H9 (cell line): ENCODE data around the gene TNMD. TPM values are rescaled to one million over a fixed set of nuclear protein-coding genes. Genes with fewer than 3 reads are reported as not detected.

ENCODE experiments used
- DNase-seq: peaks from one replicate; pipeline ENCODE4 v3.0.0-alpha.2; 2017
- H2AFZ ChIP-seq: one replicate; pipeline ENCODE4 v1.6.1; 2013; ENCODE audit warnings: mild to moderate bottlenecking, low read length, control low read depth, moderate library complexity
- H2AK5ac ChIP-seq: 2 replicates; pipeline ENCODE4 v1.6.1; 2013; ENCODE audit warnings: low read length, control low read depth, mixed read lengths; ENCODE audit not compliant: insufficient read length
- H2BK120ac ChIP-seq: one replicate; pipeline ENCODE4 v1.6.1; 2013; ENCODE audit warnings: low read depth, mild to moderate bottlenecking, low read length, control low read depth, inconsistent platforms; ENCODE audit not compliant: poor library complexity, severe bottlenecking
- H2BK12ac ChIP-seq: 2 replicates; pipeline ENCODE4 v1.6.1; 2013; ENCODE audit warnings: low read length, control low read depth, mixed read lengths, low read depth; ENCODE audit not compliant: insufficient read length
- H2BK15ac ChIP-seq: 2 replicates; pipeline ENCODE4 v1.6.1; 2013; ENCODE audit warnings: low read depth, low read length, control low read depth
- H2BK20ac ChIP-seq: one replicate; pipeline ENCODE4 v1.6.1; 2013; ENCODE audit warnings: low read depth, mild to moderate bottlenecking, low read length, control low read depth, inconsistent platforms; ENCODE audit not compliant: poor library complexity, severe bottlenecking
- H2BK5ac ChIP-seq: 2 replicates; pipeline ENCODE4 v1.6.1; 2013; ENCODE audit warnings: low read length, control low read depth, mixed read lengths; ENCODE audit not compliant: insufficient read length
- H3K14ac ChIP-seq: 2 replicates; pipeline ENCODE4 v1.6.1; 2013; ENCODE audit warnings: low read length, control low read depth; ENCODE audit not compliant: insufficient read depth
- H3K18ac ChIP-seq: 2 replicates; pipeline ENCODE4 v1.6.1; 2013; ENCODE audit warnings: low read depth, mild to moderate bottlenecking, mixed read lengths, low read length, control low read depth; ENCODE audit not compliant: insufficient read length
- H3K23ac ChIP-seq: 2 replicates; pipeline ENCODE4 v1.6.1; 2013; ENCODE audit warnings: low read length, control low read depth, mixed read lengths, low read depth; ENCODE audit not compliant: insufficient read length
- H3K23me2 ChIP-seq: 2 replicates; pipeline ENCODE4 v1.6.1; 2013; ENCODE audit warnings: low read depth, mild to moderate bottlenecking, mixed read lengths, low read length, control low read depth; ENCODE audit not compliant: insufficient read length, poor library complexity, severe bottlenecking
- H3K27ac ChIP-seq: 2 replicates; pipeline ENCODE4 v1.5.1; 2013; ENCODE audit warnings: low read length, control low read depth, mixed read lengths, low read depth; ENCODE audit not compliant: insufficient read length
- H3K27me3 ChIP-seq: 2 replicates; pipeline ENCODE4 v1.6.1; 2013; ENCODE audit warnings: low read length, control low read depth, inconsistent platforms; ENCODE audit not compliant: insufficient read depth
- H3K4ac ChIP-seq: 2 replicates; pipeline ENCODE4 v1.6.1; 2013; ENCODE audit warnings: low read depth, mild to moderate bottlenecking, control low read depth, inconsistent platforms, low read length, moderate library complexity
- H3K4me1 ChIP-seq: 2 replicates; pipeline ENCODE4 v1.6.1; 2013; ENCODE audit warnings: low read length, control low read depth, inconsistent platforms; ENCODE audit not compliant: insufficient read depth
- H3K4me2 ChIP-seq: 2 replicates; pipeline ENCODE4 v1.6.1; 2013; ENCODE audit warnings: low read length, control low read depth, mixed read lengths; ENCODE audit not compliant: insufficient read length, insufficient read depth
- H3K56ac ChIP-seq: 2 replicates; pipeline ENCODE4 v1.6.1; 2013; ENCODE audit warnings: low read depth, mild to moderate bottlenecking, mixed read lengths, low read length, control low read depth; ENCODE audit not compliant: insufficient read length
- H3K79me1 ChIP-seq: 2 replicates; pipeline ENCODE4 v1.6.1; 2013; ENCODE audit warnings: low read depth, mild to moderate bottlenecking, moderate library complexity, low read length, control low read depth, inconsistent platforms; ENCODE audit not compliant: insufficient read depth, poor library complexity, severe bottlenecking
- H3K79me2 ChIP-seq: 2 replicates; pipeline ENCODE4 v1.6.1; 2013; ENCODE audit warnings: low read length, control low read depth, inconsistent platforms; ENCODE audit not compliant: insufficient read depth
- H3K9ac ChIP-seq: 2 replicates; pipeline ENCODE4 v1.6.1; 2013; ENCODE audit warnings: low read length, control low read depth, mixed read lengths; ENCODE audit not compliant: insufficient read length; ENCODE audit errors: extremely low read depth
- H3K9me3 ChIP-seq: one replicate; pipeline ENCODE4 v1.6.1; 2013; ENCODE audit warnings: low read depth, low read length, inconsistent platforms; ENCODE audit not compliant: control insufficient read depth
- H3T11ph ChIP-seq: one replicate; pipeline ENCODE4 v1.6.1; 2013; ENCODE audit warnings: mild to moderate bottlenecking, low read length, control low read depth, inconsistent platforms
- H4K20me1 ChIP-seq: one replicate; pipeline ENCODE4 v1.6.1; 2013; ENCODE audit not compliant: control insufficient read depth, insufficient read length, insufficient read depth
- H4K5ac ChIP-seq: 2 replicates; pipeline ENCODE4 v1.6.1; 2013; ENCODE audit warnings: low read depth, mild to moderate bottlenecking, mixed read lengths, low read length, control low read depth; ENCODE audit not compliant: insufficient read length
- H4K8ac ChIP-seq: replicated peaks from 2 replicates; pipeline ENCODE4 v1.6.1; 2013; ENCODE audit warnings: low read length, control low read depth, mixed read lengths, low read depth; ENCODE audit not compliant: insufficient read length
- H4K91ac ChIP-seq: 2 replicates; pipeline ENCODE4 v1.6.1; 2013; ENCODE audit warnings: low read depth, mild to moderate bottlenecking, moderate library complexity, mixed read lengths, low read length, control low read depth; ENCODE audit not compliant: insufficient read length
- H3K27ac Mint-ChIP-seq, 3 experiments: 2 replicates in 2 of 3; 3 replicates in 1 of 3; pipeline ENCODE4 v1.8.0; 2020 to 2021; ENCODE audit warnings: mixed read lengths in 3 of 3, mild to moderate bottlenecking in 1 of 3, moderate library complexity in 1 of 3
- H3K27me3 Mint-ChIP-seq: 2 replicates; pipeline ENCODE4 v1.8.0; 2021; ENCODE audit warnings: low read depth, mild to moderate bottlenecking, moderate library complexity, mixed read lengths
- H3K36me3 Mint-ChIP-seq, 3 experiments: 2 replicates in 2 of 3; 3 replicates in 1 of 3; pipeline ENCODE4 v1.8.0; 2020 to 2021; ENCODE audit warnings: low read depth in 3 of 3, mixed read lengths in 3 of 3; ENCODE audit not compliant: insufficient read depth in 1 of 3
- H3K4me1 Mint-ChIP-seq, 2 experiments: 2 replicates each; pipeline ENCODE4 v1.8.0; 2020; ENCODE audit warnings: mixed read lengths in 2 of 2
- H3K4me3 Mint-ChIP-seq, 2 experiments: 2 replicates in 1 of 2; 3 replicates in 1 of 2; pipeline ENCODE4 v1.8.0; 2020 to 2021; ENCODE audit warnings: mild to moderate bottlenecking in 2 of 2, mixed read lengths in 2 of 2, moderate library complexity in 1 of 2
- H3K9me3 Mint-ChIP-seq, 2 experiments: 2 replicates in 1 of 2; 3 replicates in 1 of 2; pipeline ENCODE4 v1.8.0; 2020; ENCODE audit warnings: mild to moderate bottlenecking in 2 of 2, mixed read lengths in 2 of 2, moderate library complexity in 1 of 2
- CTCF ChIP-seq: fragments of 200-600 bp; sonication (generic); conservative IDR thresholded peaks from 3 replicates; pipeline ENCODE4 v1.8.0; 2021; ENCODE audit warnings: antibody characterized with exemption, mild to moderate bottlenecking
- WGBS: extraction: QIAGEN DNeasy Blood & Tissue Kit; methylation state at CpG from one replicate; pipeline ENCODE4 v1.1.7; 2013; ENCODE audit warnings: missing lambda C conversion rate, low lambda C conversion rate, mixed read lengths; ENCODE audit not compliant: insufficient read length; ENCODE audit errors: extremely low coverage; 5-methylcytosine and 5-hydroxymethylcytosine counted together
- total RNA-seq: library from RNA; stranded (reverse); gene quantifications from 2 replicates; pipeline ENCODE4 v1.2.1, GENCODE V29; 2021

The TNMD gene
- total RNA-seq, 1 experiment from 2014 or later = 1.7 TPM

DNA sequence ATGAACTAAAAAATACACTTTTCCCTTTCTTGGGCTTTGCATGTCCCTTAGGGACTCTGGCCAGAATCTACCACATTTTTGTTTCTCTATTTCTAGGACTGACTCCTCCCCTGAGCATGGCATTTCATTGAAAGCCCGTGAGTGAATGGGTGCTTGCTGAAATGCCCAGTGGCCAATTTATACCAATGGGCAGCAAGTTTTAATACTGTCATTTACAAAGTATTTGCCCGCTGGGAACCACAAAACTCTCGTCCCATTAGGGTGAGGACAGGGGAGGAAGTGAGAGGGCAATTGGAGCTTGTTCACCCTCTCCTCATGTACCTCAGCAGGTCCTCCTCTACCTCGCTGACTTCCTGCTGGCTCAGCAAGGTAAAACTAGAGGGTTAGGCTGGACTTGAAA is 60.4 kb downstream of the TNMD start:
- H3K9me3 ChIP-seq = peaks cover 4% of the 10 kb centered on the region
- no peak overlapping the region for H3T11ph ChIP-seq
- DNase-seq = no peak
- H3K18ac ChIP-seq = no peak overlapping the region
- H3K23ac ChIP-seq = no peak overlapping the region
- no peak overlapping the region for H4K5ac ChIP-seq
- H4K8ac ChIP-seq = no peak overlapping the region
- H3K4ac ChIP-seq = no peak overlapping the region
- H3K4me3 Mint-ChIP-seq = no peak overlapping the region
- peaks cover 3% of the 10 kb centered on the region; the same call in 1 of the 2 replicates for H3K4me1 ChIP-seq
- no peak overlapping the region for H4K91ac ChIP-seq
- H3K14ac ChIP-seq = no peak overlapping the region
- H4K20me1 ChIP-seq = no peaks in the 10 kb centered on the region
- no peak overlapping the region for H2BK12ac ChIP-seq
- H2BK5ac ChIP-seq = no peak overlapping the region
- no peak overlapping the region for H3K56ac ChIP-seq
- H3K27me3 ChIP-seq = no peaks in the 10 kb centered on the region
- H3K4me2 ChIP-seq = no peak overlapping the region
- H3K27ac Mint-ChIP-seq = no peak overlapping the region
- no peak overlapping the region for H2BK120ac ChIP-seq
- H2BK15ac ChIP-seq = no peak overlapping the region
- H3K27ac ChIP-seq = no peak overlapping the region
- H3K23me2 ChIP-seq = no peaks in the 10 kb centered on the region
- peaks cover 0 to 2% (median 0%) of the 10 kb centered on the region in 3 experiments; a peak in 4 of 7 replicates for H3K36me3 Mint-ChIP-seq
- H3K4me1 Mint-ChIP-seq = peaks cover 15 to 25% of the 10 kb centered on the region in 2 experiments
- H3K9ac ChIP-seq = no peak overlapping the region
- H3K79me1 ChIP-seq = no peaks in the 10 kb centered on the region
- H2BK20ac ChIP-seq = no peak overlapping the region
- no peak overlapping the region for H2AK5ac ChIP-seq
- H3K9me3 Mint-ChIP-seq = peaks cover 0 to 65% of the 10 kb centered on the region in 2 experiments; a peak in 3 of 5 replicates
- H3K79me2 ChIP-seq = no peaks in the 10 kb centered on the region
- TF ChIP-seq CTCF = no peak
- peaks cover 8% of the 10 kb centered on the region for H3K27me3 Mint-ChIP-seq
- WGBS = no CpG with 5 or more reads among the region's 4 CpGs
- H2AFZ ChIP-seq = no peak overlapping the region
